NCI-H510A (cell line): ENCODE data around the gene ZNF599.
"Not testable (repeated sequence)": the region's sequence is repeated elsewhere in the genome, so short reads cannot be mapped to it uniquely, and the experiment has no call there.

Experiments used
- DNase-seq: peaks from one replicate; lab custom pipeline; 2025; lab: John Stamatoyannopoulos, UW

Gene ZNF599

GRCh38 chr19:34772697-34773554, at the start of gene ZNF599:
TSS of gene ZNF599 (minus strand) at chr19:34773215. CDS start at chr19:34772841, 374 bp downstream.
- peak; percentile 60 for DNase-seq

- DNase-seq = no peak
These were observed 45.3 kb upstream of the ZNF599 start for GRCh38 chr19:34818270-34818669.

GRCh38 chr19:34816708-34817107, 43.7 kb upstream of the ZNF599 start:
- DNase-seq = no peak

- no peak for DNase-seq
These were observed 35.6 kb upstream of the ZNF599 start for GRCh38 chr19:34808566-34808965.

GRCh38 chr19:34806976-34807860, 34.2 kb upstream of the ZNF599 start:
- DNase-seq = no peak

GRCh38 chr19:34804115-34804514, 31.1 kb upstream of the ZNF599 start:
- DNase-seq = no peak

- not testable (repeated sequence) for DNase-seq
These were observed 23.9 kb upstream of the ZNF599 start for GRCh38 chr19:34796953-34797352.

- no peak for DNase-seq
These were observed 21.3 kb upstream of the ZNF599 start for GRCh38 chr19:34794066-34794960.

GRCh38 chr19:34793565-34793964, 20.6 kb upstream of the ZNF599 start:
- no peak for DNase-seq

- DNase-seq = no peak
These were observed 15.1 kb upstream of the ZNF599 start for GRCh38 chr19:34788074-34788473.

GRCh38 chr19:34787059-34787824, 14.2 kb upstream of the ZNF599 start:
- DNase-seq = no peak

- no peak for DNase-seq
These were observed 13.2 kb upstream of the ZNF599 start for GRCh38 chr19:34786236-34786635.

GRCh38 chr19:34779652-34780051, 6.6 kb upstream of the ZNF599 start:
- no peak for DNase-seq

GRCh38 chr19:34778342-34778741, 5.3 kb upstream of the ZNF599 start:
- DNase-seq = no peak

GRCh38 chr19:34774857-34775256, 1.8 kb upstream of the ZNF599 start:
- DNase-seq = no peak

- DNase-seq = no peak
These were observed 495 bp upstream of the ZNF599 start for GRCh38 chr19:34773555-34773864.

GRCh38 chr19:34767951-34768350, 5.1 kb downstream of the ZNF599 start:
- no peak for DNase-seq

- no peak for DNase-seq
These were observed 6.6 kb downstream of the ZNF599 start for GRCh38 chr19:34766386-34766785.

- DNase-seq = no peak
These were observed 13.6 kb downstream of the ZNF599 start for GRCh38 chr19:34759218-34759917.

- DNase-seq = no peak
These were observed 15.6 kb downstream of the ZNF599 start for GRCh38 chr19:34757441-34757840.
